Esophagus squamous epithelium (tissue), 5 donors: ENCODE results near the gene KLHL11. TPM values are rescaled to one million over a fixed set of nuclear protein-coding genes. Genes with fewer than 3 reads are reported as not detected.

Source experiments
- DNase-seq: peaks from one replicate; lab custom pipeline; 2025; lab: John Stamatoyannopoulos, UW
- H3K27ac ChIP-seq, 4 donors: fragments of 200-600 bp; sonication (generic); one replicate each; pipeline ENCODE4 v1.5.1; 2016 to 2019; ENCODE audit warnings: mild to moderate bottlenecking in 1 of 4
- H3K27me3 ChIP-seq, 4 donors: fragments of 200-600 bp; sonication (generic); 1 replicate in 3 of 4; 2 replicates in 1 of 4; pipeline versions ENCODE4 v1.5.1 to v1.6.0; 2017 to 2021; ENCODE audit warnings: antibody characterized with exemption in 1 of 4
- H3K36me3 ChIP-seq, 3 donors: fragments of 200-600 bp; sonication (generic); one replicate each; pipeline ENCODE4 v1.5.1; 2016 to 2019
- H3K4me1 ChIP-seq, 3 donors: fragments of 200-600 bp; sonication (generic); one replicate each; pipeline ENCODE4 v1.5.1; 2017 to 2019
- H3K4me3 ChIP-seq, 4 donors: fragments of 200-600 bp; sonication (generic); 1 replicate in 3 of 4; 2 replicates in 1 of 4; pipeline ENCODE4 v1.5.1; 2016 to 2019; ENCODE audit warnings: mild to moderate bottlenecking in 2 of 4, moderate library complexity in 1 of 4
- H3K9me3 ChIP-seq, 3 donors: fragments of 200-600 bp; sonication (generic); one replicate each; pipeline ENCODE4 v1.5.1; 2016 to 2019
- CTCF ChIP-seq, 6 experiments: fragments of 450-650 bp in 4 of 6; fragments of 200-600 bp in 2 of 6; sonication (generic) in 2 of 6; IDR thresholded peaks; one replicate each; pipeline ENCODE4 v1.5.1; 2016 to 2019; ENCODE audit warnings: antibody characterized with exemption in 6 of 6, mild to moderate bottlenecking in 4 of 6, moderate library complexity in 4 of 6
- POLR2A ChIP-seq, 4 donors: fragments of 450-650 bp; IDR thresholded peaks; one replicate each; pipeline ENCODE4 v1.6.1; 2017; ENCODE audit warnings: antibody characterized with exemption in 4 of 4, mild to moderate bottlenecking in 4 of 4, moderate library complexity in 3 of 4
- WGBS, 2 donors: methylation state at CpG; one replicate each; pipeline ENCODE4 v1.1.5; 2018; 5-methylcytosine and 5-hydroxymethylcytosine counted together
- intact Hi-C: fragments of 100-400 bp; cut with DNase I; formaldehyde crosslinking; loops from one replicate; pipeline ENCODE4 v1.15.0; 2022
- total RNA-seq, 4 donors: library from RNA; depleted of rRNA; stranded (reverse); fragments of >200 nt; gene quantifications; one replicate each; pipeline ENCODE4 v1.1.0, GENCODE V29; 2016
- donor health status: DM: yes; HTN: yes; CAD: no.

The KLHL11 gene
- total RNA-seq, 4 donors from 2014 or later, result 11.8 to 20.4 (median 13.1) TPM

GRCh38 chr17:41873559-41874292 lies 8.5 kb upstream of the KLHL11 start:
- 97 to 99% methylated on average over 7 to 9 of the region's 10 CpGs for WGBS, 2 donors
- no peaks in the 10 kb centered on the region for H3K27me3 ChIP-seq
- intact Hi-C loops, result no loop called here
- no peak for DNase-seq
- H3K4me1 ChIP-seq, result peaks cover 0 to 12% (median 0%) of the 10 kb centered on the region in 3 donors
- H3K27ac ChIP-seq, result no peak overlapping the region
- no peak overlapping the region for H3K4me3 ChIP-seq
- H3K36me3 ChIP-seq, result peaks cover 24 to 96% (median 44%) of the 10 kb centered on the region in 3 donors
- no peak for TF ChIP-seq CTCF (IDR thresholded peaks at IDR 0.05)
- TF ChIP-seq POLR2A (IDR thresholded peaks at IDR 0.05), result no peak
- H3K9me3 ChIP-seq, result no peaks in the 10 kb centered on the region

- peaks cover 20 to 95% (median 32%) of the 10 kb centered on the region in 3 donors for H3K36me3 ChIP-seq
- 96 to 100% methylated on average over 4 of the region's 10 CpGs for WGBS, 2 donors
- intact Hi-C loops, result no loop called here
These were observed 6.6 kb upstream of the KLHL11 start for GRCh38 chr17:41871789-41872188.

GRCh38 chr17:41870627-41871026 lies 5.4 kb upstream of the KLHL11 start:
- TF ChIP-seq POLR2A (IDR thresholded peaks at IDR 0.05), result no peak
- no peak for TF ChIP-seq CTCF (IDR thresholded peaks at IDR 0.05)
- H3K36me3 ChIP-seq, result peaks cover 20 to 89% (median 30%) of the 10 kb centered on the region in 3 donors
- no peak overlapping the region for H3K27ac ChIP-seq
- no peak for DNase-seq
- H3K9me3 ChIP-seq, result no peaks in the 10 kb centered on the region
- peaks cover 0 to 13% (median 2%) of the 10 kb centered on the region in 3 donors for H3K4me1 ChIP-seq
- H3K27me3 ChIP-seq, result no peaks in the 10 kb centered on the region
- intact Hi-C loops, result no loop called here
- WGBS, 2 donors, result 93% methylated on average over 5 to 7 of the region's 7 CpGs
- no peak overlapping the region for H3K4me3 ChIP-seq

More at GRCh38 chr17:41871789-41872188, 6.6 kb upstream of the KLHL11 start:
- no peak for DNase-seq
- Histone ChIP-seq H3K9me3 (no peaks in the 10 kb centered on the region), H3K27me3 (no peaks in the 10 kb centered on the region), H3K4me3 (no peak overlapping the region), H3K4me1 (peaks cover 0 to 12% (median 0%) of the 10 kb centered on the region in 3 donors), H3K27ac (no peak overlapping the region)
- TF ChIP-seq CTCF (IDR thresholded peaks at IDR 0.05) (no peak), POLR2A (IDR thresholded peaks at IDR 0.05) (no peak)

GRCh38 chr17:41870097-41870496 lies 4.9 kb upstream of the KLHL11 start:
- peaks cover 0 to 16% (median 4%) of the 10 kb centered on the region in 3 donors for H3K4me1 ChIP-seq
- DNase-seq, result no peak
- H3K36me3 ChIP-seq, result peaks cover 20 to 87% (median 30%) of the 10 kb centered on the region in 3 donors
- H3K9me3 ChIP-seq, result no peaks in the 10 kb centered on the region
- H3K27me3 ChIP-seq, result no peaks in the 10 kb centered on the region
- intact Hi-C loops, result no loop called here
- TF ChIP-seq CTCF (IDR thresholded peaks at IDR 0.05), result no peak
- TF ChIP-seq POLR2A (IDR thresholded peaks at IDR 0.05), result no peak
- H3K4me3 ChIP-seq, result no peak overlapping the region
- WGBS, 2 donors, result 81 to 93% methylated on average over 2 of the region's 2 CpGs
- peak overlapping the region in 1 of 4 donors; percentile 43 for H3K27ac ChIP-seq

- Histone ChIP-seq H3K36me3 (peaks cover 20 to 80% (median 30%) of the 10 kb centered on the region in 3 donors), H3K9me3 (no peaks in the 10 kb centered on the region), H3K4me1 (peaks cover under 1 to 19% (median 4%) of the 10 kb centered on the region in 3 donors), H3K27me3 (no peaks in the 10 kb centered on the region), H3K4me3 (no peak overlapping the region), H3K27ac (peak overlapping the region in 2 of 4 donors; percentile 23 to 43)
- WGBS, 2 donors, result 37 to 50% methylated on average over 5 to 7 of the region's 9 CpGs
- no peak for DNase-seq
- TF ChIP-seq CTCF (IDR thresholded peaks at IDR 0.05) (no peak), POLR2A (IDR thresholded peaks at IDR 0.05) (no peak)
- intact Hi-C loops, result no loop called here
These were observed 4.2 kb upstream of the KLHL11 start for GRCh38 chr17:41869426-41869825.
